ENCODE measurements around the gene LAIR1.

Gene LAIR1, protein sequence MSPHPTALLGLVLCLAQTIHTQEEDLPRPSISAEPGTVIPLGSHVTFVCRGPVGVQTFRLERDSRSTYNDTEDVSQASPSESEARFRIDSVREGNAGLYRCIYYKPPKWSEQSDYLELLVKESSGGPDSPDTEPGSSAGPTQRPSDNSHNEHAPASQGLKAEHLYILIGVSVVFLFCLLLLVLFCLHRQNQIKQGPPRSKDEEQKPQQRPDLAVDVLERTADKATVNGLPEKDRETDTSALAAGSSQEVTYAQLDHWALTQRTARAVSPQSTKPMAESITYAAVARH

DNA sequence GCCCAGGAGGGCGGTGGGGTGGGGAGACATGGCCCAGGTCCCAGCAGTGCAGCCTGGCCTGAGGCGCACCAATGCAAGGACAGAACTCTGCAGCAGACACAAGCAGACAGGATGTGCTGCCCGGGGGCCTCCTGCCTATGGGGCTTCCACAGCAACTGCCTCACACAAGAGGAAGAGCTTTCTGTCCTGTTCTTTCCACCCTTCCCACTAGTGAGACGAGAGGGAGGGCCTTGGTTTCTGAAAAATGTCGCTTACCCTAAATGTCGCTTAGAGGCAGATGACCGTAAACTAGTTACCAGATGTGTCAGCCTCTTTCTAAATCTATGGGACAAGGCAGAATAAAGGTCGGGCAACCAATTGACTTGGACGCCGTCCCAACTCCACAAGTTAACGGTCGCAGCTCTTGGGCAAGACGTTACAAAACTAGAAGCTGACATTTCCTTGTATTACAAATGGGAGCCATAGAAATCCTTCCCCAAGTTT lies at the start of gene LAIR1:
Gene LAIR1 (minus strand): TSS at position 157 of the 483 bp plus-strand sequence. CDS start 127 bp downstream, at position 30.
- Mint-ChIP-seq H3K36me3 (ENCODE audit: low read depth) (peaks cover 55% of the 10 kb centered on the region), H3K9me3 (peaks cover 10% of the 10 kb centered on the region), H3K4me3 (peak within 1 kb of the TSS; percentile 96), H3K4me1 (ENCODE audit: low read depth) (peaks cover 55% of the 10 kb centered on the region), H3K27ac (peak within 1 kb of the TSS; percentile 63), H3K27me3 (ENCODE audit: low read depth) (peaks cover 33% of the 10 kb centered on the region)
- peak; percentile 40 for DNase-seq (ENCODE audit: low spot score)

DNA sequence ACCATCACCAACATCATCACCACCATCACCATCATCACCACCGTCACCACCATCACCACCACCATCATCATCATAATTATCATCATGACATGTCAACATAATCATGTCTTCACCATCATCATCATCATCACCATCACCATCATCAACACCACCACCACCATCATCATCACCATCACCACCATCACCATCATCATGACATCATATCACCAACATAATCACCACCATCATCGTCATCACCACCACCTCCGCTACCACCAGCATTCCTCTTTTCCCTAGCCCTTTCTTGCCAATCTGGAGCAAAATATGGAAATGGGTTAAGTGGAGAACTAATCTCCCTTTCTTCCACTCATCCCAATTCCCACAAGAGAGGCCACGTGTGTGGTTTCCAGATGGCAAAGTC lies 49.4 kb upstream of the LAIR1 start:
- no peak for DNase-seq (ENCODE audit: low spot score)
- Mint-ChIP-seq H3K4me3 (no peak overlapping the region), H3K27me3 (ENCODE audit: low read depth) (peaks cover 43% of the 10 kb centered on the region)

DNA sequence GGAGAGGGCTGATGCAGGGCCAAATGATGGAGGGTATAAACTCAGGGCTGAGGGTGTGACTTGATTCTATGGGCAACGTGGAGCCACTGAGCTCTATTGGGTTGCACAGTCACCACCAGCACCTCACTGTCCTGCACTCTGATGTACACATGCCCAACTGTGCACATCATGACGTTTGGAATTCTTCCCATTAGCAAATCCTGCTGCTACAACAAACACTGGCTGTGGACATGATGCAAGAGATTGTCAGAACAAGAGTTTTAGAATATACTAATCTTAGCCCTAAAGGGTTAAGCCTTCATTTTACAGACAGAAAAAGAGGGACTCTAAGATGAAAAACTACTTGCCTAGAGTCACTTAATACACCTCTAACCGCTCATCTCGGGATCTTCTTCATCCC lies 48.1 kb upstream of the LAIR1 start:
- no peak overlapping the region for H3K27ac Mint-ChIP-seq
- peaks cover 39% of the 10 kb centered on the region for H3K27me3 Mint-ChIP-seq (ENCODE audit: low read depth)
- peaks cover 11% of the 10 kb centered on the region for H3K4me1 Mint-ChIP-seq (ENCODE audit: low read depth)
- no peak overlapping the region for H3K4me3 Mint-ChIP-seq
- peaks cover 3% of the 10 kb centered on the region for H3K36me3 Mint-ChIP-seq (ENCODE audit: low read depth)
- no peak for DNase-seq (ENCODE audit: low spot score)
- H3K9me3 Mint-ChIP-seq = peaks cover 13% of the 10 kb centered on the region

More for the DNA sequence above, 49.4 kb upstream of the LAIR1 start:
- Mint-ChIP-seq H3K27ac (peak overlapping the region; percentile 16), H3K4me1 (ENCODE audit: low read depth) (peaks cover 16% of the 10 kb centered on the region), H3K9me3 (peaks cover 7% of the 10 kb centered on the region), H3K36me3 (ENCODE audit: low read depth) (peaks cover 1% of the 10 kb centered on the region)

DNA sequence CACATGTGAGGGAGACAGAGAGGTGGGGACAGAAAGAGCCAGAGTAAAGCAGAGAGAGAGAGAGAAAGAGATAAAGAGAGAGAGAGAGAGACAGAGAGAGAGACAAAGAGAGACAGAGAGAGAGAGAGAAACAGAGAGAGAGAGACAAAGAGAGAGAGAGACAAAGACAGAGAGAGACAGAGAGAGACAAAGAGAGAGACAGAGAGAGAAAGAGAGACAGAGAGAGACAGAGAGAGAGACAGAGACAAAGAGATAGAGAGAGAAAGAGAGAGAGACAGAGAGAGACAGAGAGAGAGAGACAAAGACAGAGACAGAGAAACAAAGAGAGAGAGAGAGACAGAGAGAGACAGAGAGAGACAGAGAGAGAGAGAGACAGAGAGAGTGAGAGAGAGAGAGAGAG lies 46.3 kb upstream of the LAIR1 start:
- Mint-ChIP-seq H3K27ac (no peak overlapping the region), H3K27me3 (ENCODE audit: low read depth) (peaks cover 30% of the 10 kb centered on the region), H3K9me3 (peaks cover 19% of the 10 kb centered on the region), H3K4me1 (ENCODE audit: low read depth) (peaks cover 2% of the 10 kb centered on the region), H3K36me3 (ENCODE audit: low read depth) (peaks cover 3% of the 10 kb centered on the region), H3K4me3 (no peak overlapping the region)
- no peak for DNase-seq (ENCODE audit: low spot score)

DNA sequence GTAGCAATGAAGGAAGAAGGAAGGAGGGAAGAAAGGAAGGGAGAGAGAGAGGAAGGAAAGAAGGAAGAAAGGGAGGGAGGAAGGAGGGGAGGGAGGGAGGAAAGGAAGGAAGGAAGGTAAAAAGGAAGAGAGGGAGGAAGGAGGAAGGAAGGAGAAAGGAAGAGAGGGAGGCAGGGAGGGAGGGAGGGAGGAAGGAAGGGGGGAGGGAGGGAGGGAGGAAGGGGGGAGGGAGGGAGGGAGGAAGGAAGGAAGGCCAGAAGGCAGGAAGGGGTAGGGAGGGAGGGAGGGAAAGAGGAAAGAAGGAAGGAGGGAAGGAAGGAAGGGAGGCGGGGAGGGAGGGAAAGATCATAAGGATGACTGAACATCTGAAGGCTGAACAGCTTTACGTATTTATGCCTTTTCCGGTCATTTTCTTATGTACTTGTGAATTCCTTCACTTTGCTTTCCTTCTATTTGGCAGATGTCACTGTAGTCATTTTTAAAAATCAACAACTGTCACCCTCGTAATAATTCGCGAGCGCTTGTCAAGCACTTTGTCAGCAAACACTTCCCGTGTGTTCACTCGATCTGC lies 43.8 kb upstream of the LAIR1 start:
- peaks cover 2% of the 10 kb centered on the region for H3K36me3 Mint-ChIP-seq (ENCODE audit: low read depth)
- no peak for DNase-seq (ENCODE audit: low spot score)
- peaks cover 14% of the 10 kb centered on the region for H3K9me3 Mint-ChIP-seq
- H3K27ac Mint-ChIP-seq = peak overlapping the region; percentile 77
- H3K4me3 Mint-ChIP-seq = no peak overlapping the region
- H3K4me1 Mint-ChIP-seq (ENCODE audit: low read depth) = no peaks in the 10 kb centered on the region
- H3K27me3 Mint-ChIP-seq (ENCODE audit: low read depth) = peaks cover 11% of the 10 kb centered on the region

DNA sequence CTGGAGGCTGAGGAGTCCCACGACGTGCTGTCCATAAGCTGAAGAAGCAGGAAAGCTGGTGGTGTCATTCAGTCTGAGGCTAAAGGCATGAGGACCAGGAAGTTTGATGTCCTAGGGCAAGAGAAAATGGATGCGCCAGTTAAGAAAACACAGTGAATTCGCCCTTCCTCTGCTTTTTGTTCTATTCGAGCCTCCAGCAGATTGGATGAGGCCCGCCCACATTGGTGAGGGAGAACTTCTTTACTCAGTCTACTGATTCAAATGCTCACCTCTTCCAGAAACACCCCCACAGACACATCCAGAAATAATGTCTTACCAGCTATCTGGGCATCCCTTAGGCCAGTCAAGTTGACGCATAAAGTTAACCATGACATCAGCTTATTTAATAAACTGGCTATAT lies 43.0 kb upstream of the LAIR1 start:
- Mint-ChIP-seq H3K4me3 (no peak overlapping the region), H3K27me3 (ENCODE audit: low read depth) (peaks cover 8% of the 10 kb centered on the region), H3K4me1 (ENCODE audit: low read depth) (no peaks in the 10 kb centered on the region), H3K36me3 (ENCODE audit: low read depth) (peaks cover 2% of the 10 kb centered on the region), H3K27ac (peak overlapping the region; percentile 65), H3K9me3 (peaks cover 14% of the 10 kb centered on the region)
- DNase-seq (ENCODE audit: low spot score) = no peak

DNA sequence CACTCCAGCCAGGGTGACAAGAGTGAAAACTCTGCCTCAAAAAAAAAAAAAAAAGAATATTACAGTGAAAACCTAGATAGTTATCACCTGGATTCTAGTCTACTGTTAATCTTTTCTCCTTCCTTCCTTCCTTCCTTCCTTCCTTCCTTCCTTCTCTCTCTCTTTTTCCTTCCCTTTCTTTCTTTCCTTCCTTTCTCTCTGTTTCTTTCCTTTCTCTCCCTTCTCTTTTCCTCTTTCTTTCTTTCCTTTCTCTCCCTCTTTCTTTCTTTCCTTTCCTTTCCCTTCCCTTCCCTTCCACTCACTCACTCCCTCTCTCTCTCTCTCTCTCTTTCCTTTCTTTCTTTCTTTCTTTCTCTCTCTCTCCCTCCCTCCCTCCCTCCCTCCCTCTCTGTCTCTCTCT lies 40.9 kb upstream of the LAIR1 start:
- no peak for DNase-seq (ENCODE audit: low spot score)
- Mint-ChIP-seq H3K36me3 (ENCODE audit: low read depth) (peaks cover 2% of the 10 kb centered on the region), H3K9me3 (peaks cover 14% of the 10 kb centered on the region), H3K27me3 (ENCODE audit: low read depth) (peaks cover under 1% of the 10 kb centered on the region), H3K4me3 (no peak overlapping the region), H3K27ac (no peak overlapping the region), H3K4me1 (ENCODE audit: low read depth) (no peaks in the 10 kb centered on the region)

DNA sequence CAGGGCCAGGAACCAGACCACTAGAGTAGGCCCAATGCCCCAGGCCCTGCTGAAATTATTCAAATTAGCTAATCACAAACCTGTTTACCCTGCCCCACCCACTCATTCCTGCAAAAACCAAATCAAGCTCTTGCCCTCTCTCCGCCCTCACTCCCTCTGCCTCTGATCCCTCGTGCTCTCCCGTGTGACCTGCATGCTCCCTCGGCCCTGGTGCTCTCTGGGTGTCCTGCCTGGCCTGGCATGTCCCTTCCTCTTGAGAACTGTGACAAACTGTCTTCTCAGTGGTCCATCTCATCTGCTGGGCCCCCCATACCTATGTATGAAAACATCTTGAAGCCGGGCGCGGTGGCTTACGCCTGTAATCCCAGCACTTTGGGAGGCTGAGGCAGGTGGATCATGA lies 38.3 kb upstream of the LAIR1 start:
- Mint-ChIP-seq H3K27me3 (ENCODE audit: low read depth) (no peaks in the 10 kb centered on the region), H3K36me3 (ENCODE audit: low read depth) (no peaks in the 10 kb centered on the region), H3K27ac (no peak overlapping the region), H3K4me1 (ENCODE audit: low read depth) (no peaks in the 10 kb centered on the region), H3K4me3 (no peak overlapping the region), H3K9me3 (peaks cover 8% of the 10 kb centered on the region)
- no peak for DNase-seq (ENCODE audit: low spot score)

DNA sequence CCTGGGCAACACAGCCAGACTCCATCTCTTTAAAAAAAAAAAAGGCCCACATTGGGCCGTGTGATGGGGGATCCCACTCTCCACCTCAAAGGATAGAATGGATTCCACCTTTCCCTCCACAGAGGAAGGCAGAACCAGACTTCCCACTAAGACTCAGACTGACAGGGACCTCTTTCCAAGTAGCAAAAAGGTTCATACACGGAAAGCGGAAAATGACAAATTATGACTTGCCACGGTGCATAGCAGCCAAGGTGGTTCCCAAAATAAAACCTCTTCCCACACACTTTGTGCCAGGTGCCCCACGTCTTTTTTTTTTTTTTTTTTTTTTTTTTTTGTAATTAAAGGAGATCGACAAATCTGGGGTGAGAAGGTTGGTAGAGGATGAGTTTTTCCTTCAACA lies 36.2 kb upstream of the LAIR1 start:
- Mint-ChIP-seq H3K27me3 (ENCODE audit: low read depth) (no peaks in the 10 kb centered on the region), H3K4me1 (ENCODE audit: low read depth) (no peaks in the 10 kb centered on the region), H3K27ac (no peak overlapping the region), H3K4me3 (no peak overlapping the region), H3K36me3 (ENCODE audit: low read depth) (no peaks in the 10 kb centered on the region), H3K9me3 (no peaks in the 10 kb centered on the region)
- no peak for DNase-seq (ENCODE audit: low spot score)

DNA sequence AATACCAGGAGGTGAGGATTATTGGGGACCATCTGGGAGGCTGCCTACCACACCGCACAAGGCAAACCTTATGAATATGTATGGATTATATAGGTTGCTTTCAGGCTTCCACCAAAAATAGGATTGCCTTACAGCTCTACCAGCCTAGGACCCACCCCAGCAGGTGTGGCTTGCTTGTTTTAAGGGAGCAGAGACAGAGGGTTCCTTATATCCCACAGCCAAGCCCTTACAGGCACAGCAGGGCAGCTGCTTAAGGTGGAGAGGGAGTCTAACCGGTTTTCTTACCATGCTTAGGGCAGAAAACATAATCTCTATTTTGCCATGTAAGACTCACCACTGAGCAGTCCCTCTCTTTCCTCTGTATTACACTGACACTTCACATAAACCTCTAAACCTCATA lies 34.5 kb upstream of the LAIR1 start:
- Mint-ChIP-seq H3K27ac (no peak overlapping the region), H3K27me3 (ENCODE audit: low read depth) (no peaks in the 10 kb centered on the region), H3K36me3 (ENCODE audit: low read depth) (no peaks in the 10 kb centered on the region), H3K4me3 (no peak overlapping the region), H3K4me1 (ENCODE audit: low read depth) (no peaks in the 10 kb centered on the region), H3K9me3 (no peaks in the 10 kb centered on the region)
- no peak for DNase-seq (ENCODE audit: low spot score)

DNA sequence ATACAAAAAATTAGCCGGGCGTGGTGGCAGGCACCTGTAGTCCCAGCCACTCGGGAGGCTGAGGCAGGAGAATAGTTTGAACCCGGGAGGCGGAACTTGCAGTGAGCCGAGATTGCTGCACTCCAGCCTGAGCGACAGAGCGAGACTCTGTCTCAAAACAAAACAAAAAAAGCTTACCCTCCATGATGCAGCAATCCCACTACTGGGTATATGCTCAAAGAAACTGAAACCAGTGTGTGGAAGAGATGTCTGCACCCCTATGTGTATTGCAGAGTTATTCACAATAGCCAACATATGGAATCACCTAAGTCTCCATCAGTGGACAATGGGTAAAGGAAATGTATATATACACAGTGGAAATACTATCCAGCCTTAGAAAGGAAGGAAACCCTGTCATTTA lies 31.0 kb upstream of the LAIR1 start:
- no peaks in the 10 kb centered on the region for H3K9me3 Mint-ChIP-seq
- no peak for DNase-seq (ENCODE audit: low spot score)
- no peaks in the 10 kb centered on the region for H3K36me3 Mint-ChIP-seq (ENCODE audit: low read depth)
- no peak overlapping the region for H3K4me3 Mint-ChIP-seq
- H3K4me1 Mint-ChIP-seq (ENCODE audit: low read depth) = peaks cover 6% of the 10 kb centered on the region
- peaks cover 2% of the 10 kb centered on the region for H3K27me3 Mint-ChIP-seq (ENCODE audit: low read depth)
- no peak overlapping the region for H3K27ac Mint-ChIP-seq

DNA sequence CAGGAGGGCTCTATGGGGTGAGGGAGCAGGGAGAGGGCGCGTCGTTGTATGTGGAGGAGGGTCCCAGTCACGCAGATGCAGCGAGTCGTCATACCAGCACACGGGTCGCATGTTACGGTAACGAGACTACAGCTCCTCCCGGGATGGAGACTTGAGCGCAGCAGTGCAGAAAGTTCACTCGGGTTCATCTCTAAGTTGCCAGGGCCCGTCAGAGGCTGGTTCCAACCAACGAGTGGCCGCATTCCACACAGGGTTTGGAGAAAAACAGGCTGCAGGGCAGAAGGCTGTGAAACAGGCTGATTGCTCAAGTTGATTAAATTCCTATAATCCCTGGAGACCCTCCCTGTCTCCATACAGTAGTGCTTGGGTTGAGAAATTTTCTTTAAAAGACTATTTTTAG lies 28.6 kb upstream of the LAIR1 start:
- no peak overlapping the region for H3K27ac Mint-ChIP-seq
- DNase-seq (ENCODE audit: low spot score) = no peak
- no peak overlapping the region for H3K4me3 Mint-ChIP-seq
- peaks cover 27% of the 10 kb centered on the region for H3K4me1 Mint-ChIP-seq (ENCODE audit: low read depth)
- peaks cover 2% of the 10 kb centered on the region for H3K27me3 Mint-ChIP-seq (ENCODE audit: low read depth)
- H3K36me3 Mint-ChIP-seq (ENCODE audit: low read depth) = no peaks in the 10 kb centered on the region
- H3K9me3 Mint-ChIP-seq = no peaks in the 10 kb centered on the region

DNA sequence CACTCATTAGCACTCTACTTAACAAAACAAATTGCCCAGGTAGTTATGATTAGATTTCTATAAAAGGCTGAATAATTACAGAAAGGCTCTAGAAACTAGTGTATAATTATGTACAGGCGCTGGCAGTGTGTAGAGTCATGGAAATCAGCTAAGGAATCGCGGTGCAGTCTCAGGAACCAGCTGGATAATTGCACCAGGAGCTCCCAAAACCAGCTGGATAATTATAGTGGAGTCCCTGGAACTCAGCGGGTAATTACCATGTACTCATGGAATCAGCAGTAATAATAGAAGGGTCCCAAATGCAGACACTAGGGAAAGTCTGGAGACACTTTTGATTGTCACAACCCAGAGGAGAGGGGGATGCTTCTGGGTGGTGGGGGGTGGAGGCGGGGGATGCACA lies 27.4 kb upstream of the LAIR1 start:
- Mint-ChIP-seq H3K27ac (no peak overlapping the region), H3K27me3 (ENCODE audit: low read depth) (peaks cover 7% of the 10 kb centered on the region)

DNA sequence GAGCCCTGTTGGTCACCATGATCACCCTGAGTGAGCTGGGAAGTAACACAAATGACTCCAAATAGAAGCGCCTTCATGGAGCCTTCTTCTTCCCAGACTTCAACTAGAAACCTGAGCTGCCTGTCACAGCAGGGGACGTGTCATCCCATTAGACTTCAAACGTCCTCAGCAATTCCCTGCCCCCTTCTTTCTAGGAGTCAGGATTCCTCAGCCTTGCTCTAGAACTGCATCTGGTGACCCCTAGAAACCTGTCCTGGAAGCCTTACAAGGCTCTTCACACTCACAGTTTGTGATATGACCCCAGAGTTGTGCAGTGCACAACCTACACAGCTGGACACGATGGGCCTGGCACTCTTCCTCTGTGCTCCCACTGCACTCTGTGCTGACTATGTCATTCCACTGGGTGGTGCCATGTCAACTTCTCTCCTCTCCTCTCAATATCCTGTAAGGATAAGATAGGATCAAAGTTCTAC lies 26.9 kb upstream of the LAIR1 start:
- no peak overlapping the region for H3K4me3 Mint-ChIP-seq
- H3K9me3 Mint-ChIP-seq = no peaks in the 10 kb centered on the region
- no peak overlapping the region for H3K27ac Mint-ChIP-seq
- no peaks in the 10 kb centered on the region for H3K36me3 Mint-ChIP-seq (ENCODE audit: low read depth)
- peaks cover 9% of the 10 kb centered on the region for H3K27me3 Mint-ChIP-seq (ENCODE audit: low read depth)
- peaks cover 35% of the 10 kb centered on the region for H3K4me1 Mint-ChIP-seq (ENCODE audit: low read depth)
- DNase-seq (ENCODE audit: low spot score) = no peak

More for the DNA sequence above, 27.4 kb upstream of the LAIR1 start:
- H3K36me3 Mint-ChIP-seq (ENCODE audit: low read depth) = no peaks in the 10 kb centered on the region
- no peaks in the 10 kb centered on the region for H3K9me3 Mint-ChIP-seq
- peaks cover 35% of the 10 kb centered on the region for H3K4me1 Mint-ChIP-seq (ENCODE audit: low read depth)
- no peak overlapping the region for H3K4me3 Mint-ChIP-seq
- DNase-seq (ENCODE audit: low spot score) = no peak
